ENCODE results near the gene NEK8.

GRCh38 chr17:28715217-28715616 is 13.4 kb upstream of the NEK8 start:
- TF ChIP-seq, protein P1, sequence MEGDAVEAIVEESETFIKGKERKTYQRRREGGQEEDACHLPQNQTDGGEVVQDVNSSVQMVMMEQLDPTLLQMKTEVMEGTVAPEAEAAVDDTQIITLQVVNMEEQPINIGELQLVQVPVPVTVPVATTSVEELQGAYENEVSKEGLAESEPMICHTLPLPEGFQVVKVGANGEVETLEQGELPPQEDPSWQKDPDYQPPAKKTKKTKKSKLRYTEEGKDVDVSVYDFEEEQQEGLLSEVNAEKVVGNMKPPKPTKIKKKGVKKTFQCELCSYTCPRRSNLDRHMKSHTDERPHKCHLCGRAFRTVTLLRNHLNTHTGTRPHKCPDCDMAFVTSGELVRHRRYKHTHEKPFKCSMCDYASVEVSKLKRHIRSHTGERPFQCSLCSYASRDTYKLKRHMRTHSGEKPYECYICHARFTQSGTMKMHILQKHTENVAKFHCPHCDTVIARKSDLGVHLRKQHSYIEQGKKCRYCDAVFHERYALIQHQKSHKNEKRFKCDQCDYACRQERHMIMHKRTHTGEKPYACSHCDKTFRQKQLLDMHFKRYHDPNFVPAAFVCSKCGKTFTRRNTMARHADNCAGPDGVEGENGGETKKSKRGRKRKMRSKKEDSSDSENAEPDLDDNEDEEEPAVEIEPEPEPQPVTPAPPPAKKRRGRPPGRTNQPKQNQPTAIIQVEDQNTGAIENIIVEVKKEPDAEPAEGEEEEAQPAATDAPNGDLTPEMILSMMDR (IDR thresholded peaks at IDR 0.05): no peak
- no peak for TF ChIP-seq EP300 (IDR thresholded peaks at IDR 0.05)
- no peak for TF ChIP-seq POLR2A (IDR thresholded peaks at IDR 0.05)
- no peak for TF ChIP-seq POLR2AphosphoS5 (IDR thresholded peaks at IDR 0.05)
